ENCODE data around the gene CATSPER1. TPM values are rescaled to one million over a fixed set of nuclear protein-coding genes. Genes with fewer than 3 reads are reported as not detected.

Gene CATSPER1
- total and polyA plus RNA-seq, 2 of the 8 experiments (the other 6 are each of a cell fraction or from before 2014, with no cell fraction given): not detected

DNA sequence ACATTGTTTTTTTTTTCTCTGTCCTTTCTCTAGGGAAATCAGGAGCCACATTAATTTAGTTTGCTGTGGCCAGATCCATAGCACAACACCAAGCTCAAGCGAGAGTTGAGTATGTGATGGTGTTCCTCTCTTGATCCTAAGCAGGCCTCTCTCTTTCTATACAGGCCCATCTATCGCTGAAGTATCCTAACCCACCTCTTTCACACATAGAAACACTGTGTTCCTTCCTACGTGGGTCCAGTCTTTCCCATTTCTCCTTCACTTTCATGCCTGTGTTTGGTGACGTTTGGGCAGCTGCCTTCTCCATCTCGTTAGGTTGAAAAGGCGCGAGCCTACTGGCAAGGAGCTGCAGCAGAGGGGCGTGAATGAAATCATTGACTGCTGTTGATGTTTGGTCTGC lies 46.2 kb upstream of the CATSPER1 start:
- DNase-seq (ENCODE audit: low read depth in 1 of 2, low spot score in 2 of 2) (no peak), FAIRE-seq (no peak)
- 94% methylated on average over 8 of the region's 8 CpGs; no CpG with 5 or more reads in 1 of the 2 experiments for WGBS, 2 experiments (ENCODE audit: extremely low coverage in 1 of 2, insufficient coverage in 1 of 2, insufficient read length in 1 of 2, insufficient replicate concordance in 2 of 2, low coverage in 1 of 2, low lambda C conversion rate in 2 of 2, missing lambda C conversion rate in 1 of 2)
- Histone ChIP-seq H3K79me2 (ENCODE audit: control insufficient read depth in 1 of 2, insufficient read depth in 2 of 2, low read length in 2 of 2) (peaks cover 0 to 13% of the 10 kb centered on the region in 2 experiments; a peak in 2 of 4 replicates), H3K36me3 (ENCODE audit: control insufficient read depth in 2 of 4, insufficient read depth in 4 of 4, low read length in 3 of 4) (peaks cover 4 to 15% (median 8%) of the 10 kb centered on the region in 4 experiments; a peak in 6 of 8 replicates), H3K27ac (ENCODE audit: low read depth, low read length) (no peak overlapping the region), H3K14ac (ENCODE audit: insufficient read length) (no peak overlapping the region), H3K23me2 (ENCODE audit: low read depth, low read length) (no peaks in the 10 kb centered on the region; the same call in 1 of the 2 replicates), H2AFZ (ENCODE audit: low read length) (no peak overlapping the region), H4K8ac (ENCODE audit: extremely low read depth, insufficient read depth, low read length) (no peak overlapping the region), H2BK120ac (replicated peaks; ENCODE audit: low read depth, low read length) (no peak overlapping the region), H2BK20ac (ENCODE audit: low read length) (no peak overlapping the region), H2BK15ac (ENCODE audit: low read length) (no peak overlapping the region), H3K27me3 (replicated peaks in 1 of 4; ENCODE audit: control insufficient read depth in 3 of 4, extremely low read depth in 1 of 4, insufficient read depth in 3 of 4, low read length in 3 of 4) (no peaks in the 10 kb centered on the region), H2BK12ac (ENCODE audit: low read depth, low read length) (no peak overlapping the region), H2BK5ac (ENCODE audit: low read depth, low read length) (no peak overlapping the region), H3K23ac (ENCODE audit: insufficient read length) (no peak overlapping the region), H2AK5ac (ENCODE audit: low read depth, low read length) (no peak overlapping the region), H3K79me1 (ENCODE audit: low read depth, low read length) (no peaks in the 10 kb centered on the region), H3K56ac (replicated peaks; ENCODE audit: insufficient read length, low read depth, low read length) (no peak overlapping the region), H3K4me2 (ENCODE audit: insufficient read depth in 1 of 2, low read depth in 2 of 2, low read length in 2 of 2) (no peak overlapping the region), H4K91ac (replicated peaks; ENCODE audit: insufficient read length, low read length) (no peak overlapping the region), H3K9ac (replicated peaks in 1 of 4; ENCODE audit: extremely low read depth in 1 of 4, low read depth in 3 of 4, low read length in 3 of 4) (no peak overlapping the region), H3K4ac (replicated peaks; ENCODE audit: insufficient read length, low read depth, low read length) (no peak overlapping the region), H3K18ac (ENCODE audit: extremely low read depth, low read length) (no peak overlapping the region), H3K4me1 (replicated peaks in 1 of 4; ENCODE audit: control insufficient read depth in 3 of 4, insufficient read depth in 4 of 4, low read length in 3 of 4) (peaks cover 5 to 13% (median 8%) of the 10 kb centered on the region in 4 experiments; a peak in 6 of 7 replicates), H4K20me1 (replicated peaks in 1 of 2; ENCODE audit: control insufficient read depth in 1 of 2, insufficient read depth in 2 of 2, low read length in 2 of 2) (peaks cover 2 to 6% of the 10 kb centered on the region in 2 experiments), H4K5ac (ENCODE audit: insufficient read length, low read depth, low read length) (no peak overlapping the region), H3K4me3 (ENCODE audit: extremely low read depth in 1 of 4, insufficient read depth in 2 of 4, low read depth in 3 of 4, low read length in 4 of 4) (no peak overlapping the region), H3K9me3 (ENCODE audit: insufficient read depth in 2 of 2, low read depth in 1 of 2, low read length in 1 of 2) (no peaks in the 10 kb centered on the region)
- CTCF ChIA-PET (ENCODE audit: partially characterized antibody): interaction anchor here (1.0 to 2.2 kb wide), 3 partner anchors 30 to 57 kb away, joined by 3 to 4 read pairs (median 3); no protein-coding TSS in a partner anchor
- POLR2A ChIA-PET (ENCODE audit: partially characterized antibody): no interaction called here
- no peak for TF ChIP-seq HDAC2 (IDR thresholded peaks at IDR 0.05; ENCODE audit: borderline replicate concordance in 1 of 2, low read depth in 2 of 2, low read length in 2 of 2)
- TF ChIP-seq EGR1 (IDR thresholded peaks at IDR 0.05; ENCODE audit: borderline replicate concordance, low read depth, low read length): no peak
- TF ChIP-seq, protein P1, sequence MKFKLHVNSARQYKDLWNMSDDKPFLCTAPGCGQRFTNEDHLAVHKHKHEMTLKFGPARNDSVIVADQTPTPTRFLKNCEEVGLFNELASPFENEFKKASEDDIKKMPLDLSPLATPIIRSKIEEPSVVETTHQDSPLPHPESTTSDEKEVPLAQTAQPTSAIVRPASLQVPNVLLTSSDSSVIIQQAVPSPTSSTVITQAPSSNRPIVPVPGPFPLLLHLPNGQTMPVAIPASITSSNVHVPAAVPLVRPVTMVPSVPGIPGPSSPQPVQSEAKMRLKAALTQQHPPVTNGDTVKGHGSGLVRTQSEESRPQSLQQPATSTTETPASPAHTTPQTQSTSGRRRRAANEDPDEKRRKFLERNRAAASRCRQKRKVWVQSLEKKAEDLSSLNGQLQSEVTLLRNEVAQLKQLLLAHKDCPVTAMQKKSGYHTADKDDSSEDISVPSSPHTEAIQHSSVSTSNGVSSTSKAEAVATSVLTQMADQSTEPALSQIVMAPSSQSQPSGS (IDR thresholded peaks at IDR 0.05; ENCODE audit: low read length): no peak
- TF ChIP-seq FOSL1 (IDR thresholded peaks at IDR 0.05; ENCODE audit: insufficient read depth, low read depth, low read length): no peak
- TF ChIP-seq SIRT6 (IDR thresholded peaks at IDR 0.05; ENCODE audit: low read length): no peak
- TF ChIP-seq SP1 (IDR thresholded peaks at IDR 0.05; ENCODE audit: low read depth, low read length): no peak
- no peak for TF ChIP-seq KDM5A (IDR thresholded peaks at IDR 0.05; ENCODE audit: low read length)
